B cell (primary cell): ENCODE data around the gene FAM53B. TPM values are rescaled to one million over a fixed set of nuclear protein-coding genes. Genes with fewer than 3 reads are reported as not detected.

Source experiments
- ATAC-seq: fragments of 200-7000 bp; cut with Tn5 transposase; one replicate; pipeline ENCODE4 v1.10.0; 2021; ENCODE audit warnings: low read depth, mild to moderate bottlenecking, moderate number of reproducible peaks, moderate library complexity
- CTCF ChIA-PET: fragments of 350-600 bp; sonication (Branson Sonifier 250); formaldehyde crosslinking; loops from one replicate; lab custom pipeline; 2021; ENCODE audit warnings: antibody characterized with exemption, inconsistent platforms; lab: Charles Lee
- POLR2A ChIA-PET: fragments of 350-600 bp; sonication (Branson Sonifier 250); formaldehyde crosslinking; loops from one replicate; lab custom pipeline; 2021; ENCODE audit warnings: antibody characterized with exemption; lab: Charles Lee
- DNase-seq: peaks from one replicate; pipeline ENCODE4 v3.0.0; 2013
- H2AFZ ChIP-seq: 2 replicates; pipeline ENCODE4 v1.6.1; 2012; ENCODE audit warnings: mild to moderate bottlenecking, low read depth, low read length; ENCODE audit not compliant: insufficient read depth, poor library complexity, severe bottlenecking
- H3K27ac ChIP-seq, 2 donors: 1 replicate in 1 of 2; 2 replicates in 1 of 2; pipeline ENCODE4 v1.5.1; 2012 to 2013; ENCODE audit warnings: low read length in 2 of 2, mild to moderate bottlenecking in 2 of 2, moderate library complexity in 1 of 2
- H3K27me3 ChIP-seq, 4 experiments: fragments of 200-600 bp in 1 of 4; sonication (generic) in 1 of 4; replicated peaks in 1 of 4; 1 replicate in 2 of 4; 2 replicates in 2 of 4; pipeline versions ENCODE4 v1.6.1 to v1.7.0; 2013 to 2016; ENCODE audit warnings: low read length in 3 of 4, mild to moderate bottlenecking in 2 of 4, mixed read lengths in 1 of 4, moderate library complexity in 1 of 4; ENCODE audit not compliant: insufficient read depth in 4 of 4, control insufficient read depth in 3 of 4; ENCODE audit errors: control extremely low read depth in 1 of 4
- H3K36me3 ChIP-seq, 2 experiments: replicated peaks in 1 of 2; 1 replicate in 1 of 2; 2 replicates in 1 of 2; pipeline versions ENCODE4 v1.6.1 to v1.7.1; 2013; ENCODE audit warnings: low read length in 1 of 2; ENCODE audit not compliant: insufficient read depth in 2 of 2, control insufficient read depth in 1 of 2; ENCODE audit errors: control extremely low read depth in 1 of 2, extremely low read depth in 1 of 2
- H3K4me1 ChIP-seq, 2 donors: fragments of 200-600 bp in 1 of 2; sonication (generic) in 1 of 2; 1 replicate in 1 of 2; 2 replicates in 1 of 2; pipeline versions ENCODE4 v1.5.1 to v1.6.1; 2013 to 2017; ENCODE audit warnings: low read length in 2 of 2; ENCODE audit not compliant: control insufficient read depth in 2 of 2, insufficient read depth in 2 of 2
- H3K4me2 ChIP-seq: replicated peaks from 2 replicates; pipeline ENCODE3; 2012; ENCODE audit warnings: mild to moderate bottlenecking, low read depth, low read length; ENCODE audit not compliant: poor library complexity, severe bottlenecking
- H3K4me3 ChIP-seq, 5 experiments: fragments of 200-600 bp in 1 of 5; sonication (generic) in 1 of 5; 1 replicate in 3 of 5; 2 replicates in 2 of 5; pipeline versions ENCODE4 v1.5.1 to v1.7.0; 2011 to 2016; ENCODE audit warnings: low read length in 4 of 5, mild to moderate bottlenecking in 4 of 5, low read depth in 2 of 5, control low read depth in 1 of 5, moderate library complexity in 1 of 5; ENCODE audit not compliant: insufficient read depth in 1 of 5; ENCODE audit errors: control extremely low read depth in 1 of 5, extremely low read depth in 1 of 5
- H3K79me2 ChIP-seq: fragments of 200-600 bp; sonication (generic); one replicate; pipeline ENCODE4 v1.6.0; 2016; ENCODE audit warnings: low read length; ENCODE audit not compliant: control insufficient read depth, insufficient read depth
- H3K9ac ChIP-seq: fragments of 200-600 bp; sonication (generic); 2 replicates; pipeline ENCODE4 v1.6.1; 2017; ENCODE audit warnings: mild to moderate bottlenecking, low read length, moderate library complexity
- H3K9me3 ChIP-seq, 3 donors: one replicate each; pipeline versions ENCODE4 v1.6.1 to v1.7.1; 2013; ENCODE audit warnings: low read length in 2 of 3; ENCODE audit not compliant: control insufficient read depth in 2 of 3, insufficient read depth in 1 of 3; ENCODE audit errors: control extremely low read depth in 1 of 3
- H4K20me1 ChIP-seq: 2 replicates; pipeline ENCODE4 v1.6.0; 2012; ENCODE audit warnings: mild to moderate bottlenecking, low read length; ENCODE audit not compliant: insufficient read depth, control insufficient read depth, poor library complexity, severe bottlenecking
- H3K27ac Mint-ChIP-seq: one replicate; pipeline ENCODE4 v1.8.0; 2021; ENCODE audit warnings: mixed read lengths
- H3K27me3 Mint-ChIP-seq: one replicate; pipeline ENCODE4 v1.8.0; 2021; ENCODE audit warnings: mixed read lengths
- H3K4me1 Mint-ChIP-seq: one replicate; pipeline ENCODE4 v1.8.0; 2021; ENCODE audit warnings: mixed read lengths
- H3K4me3 Mint-ChIP-seq: one replicate; pipeline ENCODE4 v1.8.0; 2021; ENCODE audit warnings: mixed read lengths
- H3K9me3 Mint-ChIP-seq: one replicate; pipeline ENCODE4 v1.8.0; 2022; ENCODE audit warnings: mixed read lengths; ENCODE audit not compliant: insufficient read depth
- CTCF ChIP-seq: fragments of 200-600 bp; IDR thresholded peaks from one replicate; pipeline ENCODE4 v1.8.0; 2022; ENCODE audit warnings: antibody characterized with exemption, mild to moderate bottlenecking
- EZH2 ChIP-seq: IDR thresholded peaks from 2 replicates; pipeline ENCODE4 v1.6.1; 2012; ENCODE audit warnings: borderline replicate concordance, low read depth, mild to moderate bottlenecking, moderate library complexity, low read length; ENCODE audit not compliant: insufficient read depth, poor library complexity, severe bottlenecking
- WGBS: methylation state at CpG from one replicate; pipeline ENCODE4 v1.1.5; 2013; ENCODE audit warnings: missing lambda C conversion rate; ENCODE audit not compliant: insufficient coverage; 5-methylcytosine and 5-hydroxymethylcytosine counted together
- intact Hi-C: fragments of 100-400 bp; cut with micrococcal nuclease; formaldehyde crosslinking; loops from one replicate; pipeline ENCODE4 v1.10.0; 2022
- polyA plus RNA-seq: library from polyadenylated mRNA; depleted of rRNA; stranded (reverse); fragments of >200 nt; gene quantifications from 2 replicates; pipeline ENCODE4 v1.2.3, GENCODE V29; 2012
- total RNA-seq, 2 donors: library from RNA; stranded (reverse); fragments of 120-200 nt in 1 of 2; gene quantifications; 1 replicate in 1 of 2; 2 replicates in 1 of 2; pipeline versions ENCODE4 v1.2.3 to v1.2.4, GENCODE V29; 2013 to 2022

The FAM53B gene
- total and polyA plus RNA-seq, 2 donors (not counting 1 experiment from before 2014, with no cell fraction given) = 51.2 to 186 TPM

- DNase-seq (peak; percentile 86), ATAC-seq (peak; percentile 48)
- Histone ChIP-seq H2AFZ (peak overlapping the region; percentile 41), H3K4me3 (peak overlapping the region; percentile 66 to 92 (median 78)), H3K9me3 (no peaks in the 10 kb centered on the region), H3K27me3 (no peaks in the 10 kb centered on the region), H4K20me1 (peaks cover 46% of the 10 kb centered on the region), H3K4me1 (peaks cover 67 to 81% of the 10 kb centered on the region in 2 donors), H3K4me2 (peak overlapping the region; percentile 90), H3K27ac (peak overlapping the region; percentile 79 to 98), H3K9ac (peak overlapping the region; percentile 79), H3K79me2 (peaks cover 82% of the 10 kb centered on the region), H3K36me3 (peaks cover 0 to 11% of the 10 kb centered on the region in 2 experiments)
- Mint-ChIP-seq H3K27me3 (no peaks in the 10 kb centered on the region), H3K27ac (peak overlapping the region; percentile 98), H3K4me3 (peak overlapping the region; percentile 93), H3K9me3 (no peaks in the 10 kb centered on the region), H3K4me1 (peaks cover 80% of the 10 kb centered on the region)
- ChIA-PET POLR2A (interaction anchor here (0.6 to 3.6 kb wide), 27 partner anchors 9 to 232 kb away, joined by 3 to 62 read pairs (median 5); no protein-coding TSS in a partner anchor), CTCF (interaction anchor here (0.6 to 7.9 kb wide), 50 partner anchors 16 to 746 kb away, joined by 3 to 357 read pairs (median 7); partner anchors contain the start of gene EEF1AKMT2)
- no peak for TF ChIP-seq EZH2
- TF ChIP-seq CTCF = no peak
- intact Hi-C loops = loop anchor here (1.0 to 10.0 kb wide), 13 partner anchors 12 to 646 kb away; partner anchors contain the start of gene CHST15
- 20% methylated on average over 10 of the region's 18 CpGs for WGBS
Observed at GRCh38 chr10:124740369-124741280, 3.6 kb downstream of the FAM53B start.
